CMK (cell line): Measurements from ENCODE around the gene BANP.
A peak's percentile ranks its signal among the peaks of the same experiment; 100 is the strongest.
"Not testable (repeated sequence)": the region's sequence is repeated elsewhere in the genome, so short reads cannot be mapped to it uniquely, and the experiment has no call there.

Source experiments
- DNase-seq: peaks from one replicate; pipeline ENCODE4 v3.0.0-alpha.2; 2010; ENCODE audit warnings: low read depth

BANP gene, protein sequence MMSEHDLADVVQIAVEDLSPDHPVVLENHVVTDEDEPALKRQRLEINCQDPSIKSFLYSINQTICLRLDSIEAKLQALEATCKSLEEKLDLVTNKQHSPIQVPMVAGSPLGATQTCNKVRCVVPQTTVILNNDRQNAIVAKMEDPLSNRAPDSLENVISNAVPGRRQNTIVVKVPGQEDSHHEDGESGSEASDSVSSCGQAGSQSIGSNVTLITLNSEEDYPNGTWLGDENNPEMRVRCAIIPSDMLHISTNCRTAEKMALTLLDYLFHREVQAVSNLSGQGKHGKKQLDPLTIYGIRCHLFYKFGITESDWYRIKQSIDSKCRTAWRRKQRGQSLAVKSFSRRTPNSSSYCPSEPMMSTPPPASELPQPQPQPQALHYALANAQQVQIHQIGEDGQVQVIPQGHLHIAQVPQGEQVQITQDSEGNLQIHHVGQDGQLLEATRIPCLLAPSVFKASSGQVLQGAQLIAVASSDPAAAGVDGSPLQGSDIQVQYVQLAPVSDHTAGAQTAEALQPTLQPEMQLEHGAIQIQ

DNA sequence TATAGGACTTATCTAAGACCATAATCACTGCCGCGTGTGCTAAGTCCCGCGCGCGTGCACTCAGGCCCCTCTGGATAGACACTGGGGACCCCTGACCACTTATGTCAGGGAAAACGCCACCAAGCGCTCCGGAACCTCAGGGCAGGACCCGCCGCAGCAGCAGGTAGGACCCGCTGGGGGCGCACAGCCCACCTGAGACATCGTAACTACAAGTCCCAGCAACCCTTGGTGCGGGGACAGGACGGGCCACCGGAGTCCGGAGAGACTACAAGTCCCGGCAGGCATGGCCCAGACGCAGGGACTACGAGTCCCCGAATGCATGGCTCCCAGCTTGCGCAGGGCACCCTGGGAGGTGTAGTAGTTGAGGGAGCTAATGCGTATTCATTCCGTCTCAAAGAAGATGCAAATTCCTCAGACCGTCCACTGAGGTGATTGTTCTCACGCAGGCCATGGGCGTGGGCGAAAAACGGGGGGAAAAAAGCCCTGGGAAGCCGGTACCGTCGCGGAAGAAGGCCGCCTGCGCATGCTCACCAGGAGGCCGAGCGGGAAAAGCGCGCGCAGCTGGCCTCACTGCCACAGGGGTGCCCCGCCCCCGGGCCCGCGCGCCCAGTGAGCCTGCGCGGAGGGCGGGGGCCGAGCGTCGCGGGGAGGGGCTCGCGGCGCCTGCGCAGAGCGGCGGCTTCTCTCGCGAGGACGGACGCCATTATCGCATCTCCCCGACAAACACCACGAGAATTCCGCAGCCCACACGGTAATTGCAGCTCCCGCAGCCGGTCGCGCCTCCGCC is at the start of gene BANP:
TSS of gene BANP (plus strand) at position 670 of the 787 bp plus-strand sequence. CDS start 23,682 bp downstream, outside the sequence.
- peak; percentile 97 for DNase-seq

DNA sequence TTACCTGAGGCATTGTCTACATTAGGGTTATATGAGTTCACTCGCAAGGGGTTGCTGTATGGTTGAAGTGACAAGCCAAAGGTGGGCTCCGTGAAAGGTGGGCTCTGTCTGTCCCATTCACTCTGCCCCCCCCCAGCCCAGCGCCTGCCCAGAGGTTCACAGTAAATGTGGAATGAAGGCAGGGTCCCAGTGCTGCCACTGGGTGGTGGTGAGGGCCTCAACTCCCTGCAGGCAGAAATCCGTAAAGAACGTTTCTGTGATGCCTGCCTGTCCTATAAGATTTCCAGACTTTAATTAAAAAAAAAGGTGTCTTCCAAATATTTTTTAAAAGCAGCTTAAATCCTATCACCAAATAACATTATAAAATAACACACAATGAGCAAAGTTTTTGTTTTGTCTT is 46.3 kb upstream of the BANP start:
- not testable (repeated sequence) for DNase-seq

DNA sequence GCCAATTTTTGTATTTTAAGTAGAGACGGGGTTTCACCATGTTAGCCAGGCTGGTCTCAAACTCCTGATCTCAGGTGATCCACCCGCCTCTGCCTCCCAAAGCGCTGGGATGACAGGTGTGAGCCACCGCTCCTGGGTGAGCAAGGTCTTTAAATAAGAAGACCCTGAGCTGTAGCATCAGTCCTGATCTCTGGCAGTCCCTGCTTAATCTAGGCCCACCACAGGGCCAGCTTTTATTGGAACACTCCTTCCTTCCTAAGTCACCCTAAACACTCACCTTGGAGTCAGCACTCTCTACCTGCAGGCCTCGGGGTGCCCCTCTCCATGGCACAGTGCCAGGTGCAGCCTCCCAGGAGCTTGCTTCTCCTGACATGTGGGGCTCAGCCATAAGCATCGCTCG is 45.7 kb upstream of the BANP start:
- not testable (repeated sequence) for DNase-seq

DNA sequence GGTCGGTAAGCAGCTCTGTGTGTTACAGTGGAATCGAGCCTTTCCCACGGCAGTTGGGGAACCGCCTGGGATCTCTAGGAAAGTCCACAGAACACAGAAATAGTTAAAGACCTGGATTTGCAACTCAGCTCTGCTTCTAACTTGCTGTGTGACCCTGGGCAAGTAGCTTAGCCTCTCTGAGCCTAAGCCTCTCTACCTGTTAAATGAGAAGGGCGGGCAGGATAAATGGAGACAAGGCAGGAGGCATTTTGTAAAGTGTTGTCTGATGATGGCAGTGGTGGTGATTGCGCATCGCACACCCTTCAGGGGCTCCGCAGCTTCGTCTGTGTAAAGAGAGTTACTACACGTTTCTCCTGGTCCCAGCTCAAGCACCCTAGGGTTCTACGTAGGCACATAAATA is 43.1 kb upstream of the BANP start:
- not testable (repeated sequence) for DNase-seq

DNA sequence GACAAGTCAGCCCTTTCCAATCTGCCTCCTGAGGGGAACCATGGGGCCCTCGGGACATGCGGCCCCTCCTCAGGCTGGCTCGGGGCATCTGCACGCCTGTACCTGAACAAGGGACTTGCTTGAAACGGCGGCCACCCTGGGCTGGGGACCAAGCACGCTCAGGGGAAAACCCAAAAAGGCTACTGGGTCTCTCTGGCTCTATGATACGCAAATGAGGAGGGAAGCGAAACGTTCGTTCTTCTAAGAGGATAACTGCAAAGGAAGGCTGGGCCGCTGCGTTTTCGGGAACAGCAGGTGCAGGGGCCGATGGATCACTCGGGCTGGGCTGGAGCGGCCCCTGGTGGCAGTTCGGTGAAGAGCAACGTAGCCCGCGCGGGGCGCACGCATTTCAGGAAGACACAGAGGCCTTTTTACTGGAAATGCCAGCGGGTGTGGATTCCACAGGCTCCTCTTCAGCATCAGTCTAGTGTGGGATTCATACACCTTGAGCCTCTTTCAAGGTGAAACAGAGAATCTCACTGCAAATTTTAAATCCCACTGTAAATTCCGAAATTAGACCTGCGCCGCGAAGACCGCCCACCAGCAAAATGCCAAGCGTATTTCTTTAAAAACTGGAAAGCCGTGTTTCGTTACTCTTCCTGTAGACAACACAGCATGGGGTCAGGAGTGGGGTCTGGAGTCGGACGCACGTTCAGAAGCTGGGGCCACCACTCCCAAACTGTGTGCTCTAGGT is 41.9 kb upstream of the BANP start:
- DNase-seq = not testable (repeated sequence)

DNA sequence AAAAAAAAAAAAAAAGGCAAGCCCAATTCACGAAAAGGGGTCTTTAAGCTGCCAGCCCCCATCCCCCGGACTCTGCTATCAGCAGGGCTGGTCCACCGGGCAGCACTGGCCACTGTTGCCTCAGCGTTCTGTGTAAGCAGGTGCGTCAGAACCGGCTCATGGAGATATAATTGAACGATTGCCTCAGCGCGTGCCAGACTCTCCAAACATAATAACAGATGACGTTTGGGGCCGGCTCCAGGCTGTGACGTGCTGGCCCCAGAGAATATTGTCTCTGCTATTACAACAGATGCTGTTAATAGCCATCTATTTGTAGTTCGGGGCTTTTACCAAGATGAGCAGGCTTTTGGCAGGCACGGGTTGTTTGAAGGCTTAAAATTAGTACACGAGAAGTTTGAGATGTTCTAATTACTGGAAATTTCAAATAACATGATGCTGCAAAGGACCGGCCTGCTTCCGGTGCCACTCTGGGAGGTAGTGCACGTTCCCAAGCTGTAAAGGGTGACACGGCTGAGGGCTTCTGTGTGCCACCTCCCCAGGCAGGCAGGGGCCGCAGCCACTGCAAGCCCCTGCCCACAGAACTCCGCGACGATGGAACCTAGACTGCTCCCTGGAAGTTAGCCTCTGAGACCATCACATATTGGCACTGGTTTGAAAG is 40.0 kb upstream of the BANP start:
- DNase-seq = not testable (repeated sequence)

DNA sequence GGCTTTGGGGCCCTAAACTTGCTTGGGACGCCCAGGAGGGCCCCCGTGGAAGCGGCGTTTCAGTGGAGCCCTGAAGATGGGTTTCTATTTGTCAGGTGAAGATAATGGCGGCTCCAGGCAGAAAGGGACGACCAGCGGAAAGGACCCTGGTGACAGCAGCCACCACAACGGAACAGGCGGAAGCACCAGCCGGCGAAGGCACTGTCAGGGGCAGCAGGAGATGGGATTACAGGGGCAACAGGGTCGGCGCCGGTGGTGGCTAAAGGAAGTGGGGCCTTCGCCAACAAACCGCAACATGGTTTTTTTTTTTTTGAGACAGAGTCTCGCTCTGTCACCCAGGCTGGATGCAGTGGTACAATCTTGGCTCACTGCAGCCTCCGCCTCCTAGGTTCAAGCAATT is 38.5 kb upstream of the BANP start:
- DNase-seq = peak; percentile 68

DNA sequence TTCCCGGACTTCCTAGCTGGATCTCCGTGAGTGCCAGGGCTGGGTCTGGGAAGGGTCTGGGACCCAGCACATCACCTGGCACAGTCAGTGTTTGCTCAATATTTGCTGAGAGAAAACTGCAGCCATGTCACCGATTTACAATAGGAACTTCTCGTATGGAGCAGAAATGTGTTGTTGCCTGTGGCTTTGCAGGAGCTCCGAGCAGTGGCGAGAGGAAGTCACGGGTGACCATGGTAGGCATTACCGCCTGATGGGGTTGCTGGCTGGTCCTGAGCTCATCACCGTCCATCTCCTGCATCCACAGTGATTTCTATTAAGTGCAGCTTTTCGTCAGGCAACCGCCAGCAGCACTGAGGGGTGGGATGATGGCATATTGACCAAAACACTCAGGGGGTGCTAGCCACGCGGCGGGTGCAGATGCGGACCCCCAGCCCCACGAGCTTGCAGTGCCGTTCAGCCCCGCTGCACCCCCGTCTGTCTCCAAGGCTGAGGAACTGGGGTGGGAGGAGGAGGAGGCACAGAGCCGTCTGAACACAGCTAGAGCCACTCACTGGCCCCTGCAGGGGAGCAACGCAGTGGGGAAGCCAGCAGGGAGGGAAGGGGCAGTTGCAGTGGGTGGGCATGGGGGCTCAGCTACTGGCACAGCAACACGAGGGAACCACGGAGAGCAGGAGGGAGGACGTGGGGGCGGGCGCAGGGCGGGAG is 37.1 kb upstream of the BANP start:
- not testable (repeated sequence) for DNase-seq

DNA sequence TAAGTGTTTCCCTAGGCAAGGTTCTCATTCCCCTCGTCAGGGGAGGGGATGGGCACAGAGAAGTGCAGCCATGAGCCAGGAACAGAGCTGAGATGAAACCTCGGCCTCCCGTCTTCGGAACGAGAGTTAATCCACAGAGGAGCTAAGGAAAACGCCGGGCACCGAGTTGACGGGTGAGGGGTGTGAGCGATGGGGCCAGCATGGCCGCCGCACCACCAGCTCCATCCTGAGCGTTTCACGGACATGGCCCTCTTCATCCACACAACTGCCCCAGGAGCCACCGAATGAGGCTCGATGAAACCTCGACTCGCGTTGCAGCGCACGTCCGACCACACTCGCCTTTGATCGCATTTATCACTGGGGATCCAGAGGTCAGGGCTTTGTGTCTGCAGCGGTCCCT is 36.4 kb upstream of the BANP start:
- no peak for DNase-seq

DNA sequence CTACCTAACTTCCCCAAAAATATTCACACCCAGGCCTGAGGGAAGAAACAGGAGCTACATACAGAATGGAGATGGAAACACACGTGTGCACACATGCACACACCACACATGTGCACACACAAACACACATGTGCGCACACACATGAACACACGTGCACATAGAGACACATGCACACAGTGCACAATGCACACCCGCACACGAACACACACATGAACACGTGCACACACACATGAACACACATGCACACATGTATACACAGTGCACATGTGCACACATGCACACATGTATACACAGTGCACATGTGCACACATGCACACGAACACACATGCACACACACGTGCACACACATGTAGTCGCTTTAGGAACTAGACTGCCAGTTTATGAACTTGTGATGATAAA is 33.7 kb upstream of the BANP start:
- DNase-seq = no peak

DNA sequence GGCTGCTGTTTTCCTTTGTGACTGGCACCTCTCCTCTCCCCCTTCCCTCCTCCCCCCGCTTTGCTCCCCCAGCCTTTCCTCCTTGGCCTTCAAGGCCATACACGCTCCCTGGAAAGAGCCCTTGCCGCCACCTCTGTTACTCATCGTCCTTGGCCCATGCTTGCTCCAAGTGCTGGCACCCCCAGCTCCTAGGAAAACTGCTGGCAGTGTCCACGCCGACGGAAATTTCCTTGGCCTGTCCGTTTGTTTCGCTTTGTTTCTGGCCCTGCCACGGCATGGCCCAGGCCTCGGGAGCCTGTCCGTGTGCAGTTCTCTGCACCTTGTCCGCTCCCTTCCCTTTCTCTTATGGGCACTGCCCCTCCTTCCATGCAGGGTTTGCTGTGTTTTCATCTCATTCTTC is 32.9 kb upstream of the BANP start:
- no peak for DNase-seq

DNA sequence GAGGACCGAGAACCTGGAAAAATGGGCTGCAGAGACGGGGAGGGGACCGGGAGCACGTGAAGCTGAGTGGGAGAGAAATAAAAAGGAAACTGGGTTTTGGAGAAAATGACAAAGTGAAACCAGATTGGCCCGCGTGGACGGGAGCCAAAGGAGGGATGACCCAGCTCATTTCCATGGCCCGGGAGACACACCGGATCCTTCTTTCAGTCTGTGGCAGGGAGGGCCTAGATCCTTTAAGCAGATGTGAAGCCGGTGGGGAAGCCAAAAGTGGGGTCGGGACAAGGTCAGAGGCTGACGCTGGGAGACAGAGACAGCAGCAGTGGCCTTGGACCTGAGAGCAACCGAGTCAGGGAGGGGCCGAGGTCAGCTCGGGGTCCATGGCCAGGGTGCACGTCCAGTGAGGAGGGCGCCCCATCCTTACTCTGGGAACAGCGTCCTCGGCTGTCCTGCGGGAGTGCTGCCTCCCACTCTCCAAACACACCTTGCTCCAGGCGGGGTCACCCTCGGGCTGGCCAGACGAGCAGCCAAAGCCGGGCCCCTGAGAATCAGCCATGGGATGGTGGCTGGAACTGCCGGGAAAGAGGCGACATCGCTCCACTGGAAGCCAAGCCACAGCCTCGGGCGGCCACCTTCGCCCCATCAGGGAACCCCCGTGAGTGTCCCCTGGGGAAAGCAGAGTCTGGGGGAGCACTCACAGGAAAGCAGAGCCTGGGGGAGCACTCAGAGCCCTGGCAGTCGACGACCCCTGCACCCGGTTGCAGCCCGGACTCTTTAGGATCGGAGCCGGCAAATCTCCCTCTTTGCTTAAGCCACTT is 32.2 kb upstream of the BANP start:
- no peak for DNase-seq

DNA sequence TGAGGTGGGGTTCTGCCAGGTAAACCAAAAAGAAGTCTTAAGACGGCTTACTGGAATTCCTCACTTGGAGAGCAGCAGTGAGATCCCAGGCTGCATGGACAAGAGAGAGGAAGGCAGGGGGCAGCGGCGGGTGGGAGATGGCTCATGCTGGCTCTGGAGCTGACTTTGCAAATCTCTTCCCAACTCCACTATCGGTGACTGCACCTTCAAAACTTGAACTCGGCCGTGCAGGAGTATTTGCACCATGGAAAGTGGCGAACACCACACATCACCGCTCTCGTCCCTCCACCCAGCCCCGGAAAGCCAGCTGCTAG is 31.6 kb upstream of the BANP start:
- no peak for DNase-seq

DNA sequence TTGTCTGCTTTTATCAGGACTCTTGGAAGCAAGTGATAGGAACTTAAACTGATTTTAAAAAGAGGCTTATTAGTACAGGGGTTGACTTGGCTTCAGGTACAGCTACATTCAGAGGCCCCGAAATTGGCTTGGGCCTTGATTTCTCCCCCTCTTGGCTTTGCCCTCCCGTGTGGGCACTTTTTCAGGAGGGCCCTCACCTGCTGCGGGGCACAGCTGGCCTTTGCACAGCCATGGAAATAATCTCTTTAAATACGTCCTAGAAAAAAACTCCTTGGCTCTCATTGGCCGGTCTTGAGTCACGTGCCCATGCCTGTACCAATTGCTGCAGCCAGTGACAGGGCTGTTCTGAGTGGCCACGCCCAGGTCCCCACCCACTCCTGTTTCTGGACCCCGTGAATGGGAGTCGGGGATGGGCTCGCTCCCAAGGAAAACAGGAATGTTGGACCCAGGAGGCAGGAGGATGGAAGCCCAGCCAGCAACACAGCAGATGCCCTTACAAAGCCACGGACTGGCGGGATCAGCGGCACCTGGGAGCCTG is 29.9 kb upstream of the BANP start:
- DNase-seq = no peak

DNA sequence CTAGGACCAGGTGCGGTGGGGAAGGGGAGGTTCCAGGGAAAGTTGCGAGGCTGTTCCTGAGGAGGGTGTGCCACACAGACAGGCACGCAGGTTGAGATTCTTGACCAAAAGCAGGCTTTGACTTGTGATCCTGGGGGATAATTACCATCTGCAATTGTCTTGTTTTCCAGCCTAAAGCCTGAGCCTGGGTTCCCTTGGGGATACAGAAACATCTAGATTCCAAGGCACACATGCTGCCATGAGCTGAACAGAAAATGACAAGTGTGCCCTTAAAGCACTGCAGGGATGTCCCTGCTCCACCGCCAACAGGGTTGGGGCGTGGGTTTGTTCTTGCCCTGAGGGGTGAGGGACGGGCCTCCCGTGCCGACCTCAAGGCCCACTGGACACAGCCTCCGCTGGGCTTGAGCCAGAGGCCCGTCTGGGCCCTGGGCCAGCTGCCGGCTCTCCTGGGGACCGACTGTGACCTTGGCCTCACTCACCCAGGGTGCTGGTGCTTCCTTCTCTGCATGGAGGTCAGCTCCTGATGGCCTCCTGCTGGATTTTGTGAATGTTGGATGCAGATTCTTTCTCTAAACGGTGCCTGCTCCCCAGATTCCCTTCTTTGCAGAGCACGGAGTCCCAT is 28.9 kb upstream of the BANP start:
- no peak for DNase-seq

DNA sequence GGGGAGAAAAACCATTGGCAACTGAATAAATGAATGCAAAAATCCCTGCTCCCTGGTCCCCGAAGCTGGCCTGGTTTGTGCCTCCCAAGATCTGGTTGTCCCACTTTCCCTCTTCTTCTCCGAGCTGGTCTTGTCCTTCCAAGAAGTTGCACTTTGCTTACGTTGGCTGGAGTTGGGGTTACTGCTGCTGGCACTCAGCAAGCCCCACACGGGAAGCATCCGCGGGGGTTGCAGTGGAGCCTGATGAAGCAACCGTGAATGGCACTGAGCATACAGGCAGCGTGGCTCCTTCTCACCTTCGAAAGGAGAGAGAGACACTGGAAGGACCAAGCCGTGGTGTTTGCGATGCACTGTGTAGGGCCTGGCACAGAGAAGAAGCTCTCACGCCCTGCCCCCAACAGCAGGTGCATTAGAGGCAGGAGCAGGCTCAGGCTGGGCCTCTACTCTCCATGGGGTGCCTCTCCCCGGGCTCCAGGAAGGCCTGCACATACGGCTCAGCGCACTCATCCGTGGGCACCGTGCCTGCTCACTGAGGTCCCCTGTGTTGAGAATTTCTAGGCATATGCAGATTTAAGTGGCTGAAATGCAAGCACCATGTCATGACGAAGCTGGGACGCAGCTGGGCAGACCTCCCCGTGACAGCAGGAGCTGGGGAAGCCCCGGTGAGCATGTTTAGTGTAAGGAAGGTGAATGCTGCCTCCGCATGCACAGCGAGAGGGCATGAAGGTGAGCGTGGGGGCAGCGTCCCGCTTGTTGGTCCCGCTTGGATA is 27.0 kb upstream of the BANP start:
- no peak for DNase-seq

DNA sequence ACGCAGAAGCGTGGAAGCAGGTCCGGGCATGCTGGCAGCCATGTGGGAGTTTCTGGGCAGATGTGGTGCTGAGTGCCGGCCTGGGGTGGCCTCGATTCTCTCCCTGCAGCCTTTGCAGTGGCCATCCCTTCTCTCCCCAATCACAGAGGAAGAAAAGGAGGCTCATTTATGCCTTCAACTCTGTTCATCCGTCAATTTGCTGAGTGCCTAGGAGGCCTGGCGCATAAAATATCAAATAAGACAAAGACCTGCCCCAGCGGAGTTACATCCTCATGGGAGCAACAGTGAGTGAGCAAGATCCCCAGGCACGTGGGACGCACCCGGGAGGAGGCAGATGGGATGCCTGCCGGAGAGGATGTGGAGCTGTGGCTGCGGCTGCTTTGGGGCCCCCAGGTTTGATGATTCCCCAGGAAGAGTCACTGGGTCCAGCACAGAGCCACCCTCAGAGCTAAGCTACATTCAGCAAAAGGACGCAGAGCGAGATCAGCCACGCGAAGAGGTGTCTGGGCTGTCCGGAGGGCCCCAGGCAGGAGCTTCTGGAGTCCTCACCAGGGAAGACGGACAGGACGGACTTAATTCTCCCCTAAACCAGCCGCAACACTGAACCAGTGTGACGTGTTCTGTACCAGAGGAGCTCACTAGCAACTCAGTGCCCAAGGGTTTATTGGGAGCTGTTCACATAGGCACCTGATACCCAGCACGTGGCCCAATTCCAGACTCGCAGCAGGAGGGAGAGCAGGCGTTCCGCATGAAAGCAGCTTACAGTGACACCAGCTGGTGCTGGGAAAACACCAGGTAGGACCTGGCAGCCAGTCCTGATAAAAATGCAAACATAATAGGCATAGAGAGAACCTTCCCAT is 26.2 kb upstream of the BANP start:
- DNase-seq = no peak
